K562 (cell line): ENCODE results near the gene OR6P1. TPM values are rescaled to one million over a fixed set of nuclear protein-coding genes. Genes with fewer than 3 reads are reported as not detected.

Experiments
- ATAC-seq: fragments of 200-7000 bp; cut with Tn5 transposase; 3 replicates; pipeline ENCODE4 v1.9.1; 2020; ENCODE audit warnings: moderate library complexity
- BruUV-seq: library from RNA; stranded (reverse); fragments of 400-500 nt; replicated peaks from 2 replicates; lab custom pipeline; 2021; lab: Mats Ljungman, UMichigan
- CTCF ChIA-PET: fragments of 300-600 bp; formaldehyde crosslinking; extraction: SDS; loops from one replicate; lab custom pipeline; 2021; ENCODE audit warnings: low intra/inter-chr PET ratio; lab: Yijun Ruan, JAX
- POLR2A ChIA-PET: fragments of 300-600, 350-650 bp; sonication (Branson Sonifier 250); formaldehyde crosslinking; extraction: SDS; loops from one replicate; lab custom pipeline; 2021; ENCODE audit warnings: antibody characterized with exemption, inconsistent platforms; lab: Yijun Ruan, JAX
- DNase-seq, 4 experiments: peaks; one replicate each; pipeline versions ENCODE4 v3.0.0 to v3.0.0-alpha.2; 2011 to 2018; ENCODE audit warnings: low spot score in 3 of 4, mixed read lengths in 3 of 4; ENCODE audit errors: extremely low read depth in 1 of 4
- FAIRE-seq: peaks from 2 replicates; lab custom pipeline; 2011; peaks lifted over from hg19 to GRCh38; lab: Jason Lieb, UNC
- H2AFZ ChIP-seq: 2 replicates; pipeline ENCODE4 v1.6.0; 2011; ENCODE audit warnings: low read depth, low read length, control low read depth, inconsistent platforms
- H3K27ac ChIP-seq: fragments of 200-600 bp; 3 replicates; pipeline ENCODE4 v1.8.0; 2011; ENCODE audit warnings: low read depth, mild to moderate bottlenecking, control low read depth, inconsistent platforms, low read length, moderate library complexity, mixed read lengths; ENCODE audit errors: extremely low read depth
- H3K27me3 ChIP-seq, 2 experiments: fragments of 300-600 bp in 1 of 2; 2 replicates in 1 of 2; 3 replicates in 1 of 2; pipeline versions ENCODE4 v1.6.0 to v1.8.0; 2011; ENCODE audit warnings: inconsistent platforms in 2 of 2, low read length in 2 of 2, mild to moderate bottlenecking in 1 of 2, mixed read lengths in 1 of 2, moderate library complexity in 1 of 2; ENCODE audit not compliant: control insufficient read depth in 2 of 2, insufficient read depth in 2 of 2
- H3K36me3 ChIP-seq: fragments of 300-600 bp; 3 replicates; pipeline ENCODE4 v1.8.0; 2011; ENCODE audit warnings: mild to moderate bottlenecking, low read length, inconsistent platforms; ENCODE audit not compliant: control insufficient read depth, insufficient read depth
- H3K4me1 ChIP-seq, 2 experiments: fragments of 200-600 bp in 1 of 2; replicated peaks in 1 of 2; 2 replicates in 1 of 2; 3 replicates in 1 of 2; pipeline versions ENCODE4 v1.5.1 to v1.8.0; 2011; ENCODE audit warnings: inconsistent platforms in 2 of 2, low read length in 2 of 2, mild to moderate bottlenecking in 1 of 2, mixed read lengths in 1 of 2, moderate library complexity in 1 of 2; ENCODE audit not compliant: control insufficient read depth in 2 of 2, insufficient read depth in 2 of 2
- H3K4me2 ChIP-seq: 2 replicates; pipeline ENCODE4 v1.6.1; 2011; ENCODE audit warnings: low read length, control low read depth, inconsistent platforms, mixed read lengths; ENCODE audit not compliant: insufficient read depth
- H3K4me3 ChIP-seq: fragments of 200-600 bp; sonication (generic), shearing (Covaris generic); 2 replicates; pipeline ENCODE4 v1.5.1; 2016; ENCODE audit warnings: control low read depth, inconsistent platforms
- H3K79me2 ChIP-seq: fragments of 200-600 bp; 3 replicates; pipeline ENCODE4 v1.8.0; 2011; ENCODE audit warnings: low read length, inconsistent platforms; ENCODE audit not compliant: control insufficient read depth, insufficient read depth
- H3K9ac ChIP-seq, 2 experiments: 2 replicates each; pipeline versions ENCODE4 v1.6.0 to v1.6.1; 2011; ENCODE audit warnings: low read depth in 2 of 2, low read length in 2 of 2, control low read depth in 1 of 2, inconsistent platforms in 1 of 2, mild to moderate bottlenecking in 1 of 2, mixed read lengths in 1 of 2; ENCODE audit not compliant: insufficient read depth in 1 of 2
- H3K9me1 ChIP-seq: one replicate; pipeline ENCODE4 v1.6.0; 2011; ENCODE audit warnings: inconsistent platforms, mild to moderate bottlenecking, low read length, moderate library complexity; ENCODE audit not compliant: control insufficient read depth, insufficient read depth
- H3K9me3 ChIP-seq: replicated peaks from 2 replicates; pipeline ENCODE4 v1.5.1; 2011; ENCODE audit warnings: low read depth, low read length, inconsistent platforms; ENCODE audit not compliant: control insufficient read depth, insufficient read depth
- H4K20me1 ChIP-seq: replicated peaks from 2 replicates; pipeline ENCODE4 v1.6.1; 2011; ENCODE audit warnings: low read length, inconsistent platforms, mixed read lengths; ENCODE audit not compliant: control insufficient read depth, insufficient read depth
- BCLAF1 ChIP-seq, 2 experiments: fragments of 450-650 bp in 1 of 2; IDR thresholded peaks; 2 replicates each; pipeline ENCODE4 v1.6.1; 2011 to 2017; ENCODE audit warnings: low read depth in 2 of 2, antibody characterized with exemption in 1 of 2, borderline replicate concordance in 1 of 2, low read length in 1 of 2, mild to moderate bottlenecking in 1 of 2, mixed read lengths in 1 of 2; ENCODE audit not compliant: control insufficient read depth in 1 of 2
- C11orf30 ChIP-seq: fragments of 450-650 bp; IDR thresholded peaks from 2 replicates; pipeline ENCODE4 v1.6.1; 2016; ENCODE audit warnings: low read depth, mild to moderate bottlenecking
- CEBPB ChIP-seq: fragments of 450-650 bp; IDR thresholded peaks from 2 replicates; pipeline ENCODE4 v1.6.1; 2016; ENCODE audit warnings: missing genetic modification characterization, missing compliant biosample characterization
- ETV1 ChIP-seq: fragments of 450-650 bp; conservative IDR thresholded peaks from 2 replicates; pipeline ENCODE4 v1.6.1; 2016; ENCODE audit warnings: missing genetic modification characterization, control low read depth, low read depth, missing compliant biosample characterization
- HCFC1 ChIP-seq: IDR thresholded peaks from 2 replicates; pipeline ENCODE4 v1.6.1; 2012; ENCODE audit warnings: low read depth, low read length, improper control_type of control experiment
- MTA3 ChIP-seq: fragments of 450-650 bp; formaldehyde crosslinking; IDR thresholded peaks from 2 replicates; pipeline ENCODE4 v1.6.1; 2017; ENCODE audit warnings: mild to moderate bottlenecking, borderline replicate concordance
- NR2F6 ChIP-seq: fragments of 450-650 bp; formaldehyde crosslinking; IDR thresholded peaks from 2 replicates; pipeline ENCODE4 v1.4.0; 2020; ENCODE audit warnings: mild to moderate bottlenecking
- NRF1 ChIP-seq, 2 experiments: fragments of 450-650 bp; IDR thresholded peaks in 1 of 2; conservative IDR thresholded peaks in 1 of 2; 2 replicates each; pipeline ENCODE4 v1.6.1; 2014; ENCODE audit warnings: mild to moderate bottlenecking in 2 of 2
- SIRT6 ChIP-seq: IDR thresholded peaks from one replicate; pipeline ENCODE4 v1.6.1; 2012; ENCODE audit warnings: low read depth, mild to moderate bottlenecking, control low read depth, inconsistent platforms, low read length, moderate library complexity
- SIX5 ChIP-seq, 2 experiments: IDR thresholded peaks; 2 replicates each; pipeline ENCODE4 v1.6.1; 2011; ENCODE audit warnings: low read length in 2 of 2, borderline replicate concordance in 1 of 2, low read depth in 1 of 2, mild to moderate bottlenecking in 1 of 2, moderate library complexity in 1 of 2; ENCODE audit not compliant: insufficient read depth in 1 of 2
- SRSF7 ChIP-seq: fragments of 200-400 bp; formaldehyde crosslinking; optimal IDR thresholded peaks from 2 replicates; pipeline ENCODE3; 2017; ENCODE audit warnings: mild to moderate bottlenecking, low read depth, low read length
- TCF3 ChIP-seq: sonication (generic); formaldehyde crosslinking; IDR thresholded peaks from 2 replicates; pipeline ENCODE4 v1.4.0; 2020; ENCODE audit warnings: mild to moderate bottlenecking, missing genetic modification reagents
- THAP12 ChIP-seq: fragments of 250-450 bp; sonication (Bioruptor Pico); IDR thresholded peaks from 2 replicates; pipeline ENCODE4 v1.9.0; 2021; ENCODE audit warnings: mild to moderate bottlenecking, inconsistent platforms
- WHSC1 ChIP-seq: IDR thresholded peaks from one replicate; pipeline ENCODE4 v1.6.1; 2012; ENCODE audit warnings: low read length, control low read depth, inconsistent platforms
- ZBTB5 ChIP-seq: fragments of 450-650 bp; IDR thresholded peaks from 2 replicates; pipeline ENCODE4 v1.6.1; 2017; ENCODE audit warnings: antibody characterized with exemption
- ZNF133 ChIP-seq: fragments of 250-450 bp; sonication (Bioruptor Pico); IDR thresholded peaks from 2 replicates; pipeline ENCODE4 v1.4.0; 2020; ENCODE audit warnings: mild to moderate bottlenecking
- WGBS: fragments of 100-300 bp; shearing (Covaris generic); methylation state at CpG from one replicate; pipeline ENCODE4 v1.1.6; 2016; ENCODE audit warnings: low coverage, mixed read lengths; ENCODE audit not compliant: insufficient coverage; ENCODE audit errors: missing lambda C conversion rate; 5-methylcytosine and 5-hydroxymethylcytosine counted together
- in situ Hi-C: fragments of 300-500 bp; cut with MboI; formaldehyde crosslinking; loops from 4 replicates; pipeline ENCODE4 v1.15.0; 2018; ENCODE audit warnings: inconsistent platforms, mixed read lengths
- intact Hi-C: fragments of 100-400 bp; cut with micrococcal nuclease; formaldehyde crosslinking; loops from 2 replicates; pipeline ENCODE4 v1.14.2; 2022
- polyA plus RNA-seq, 8 experiments: library from polyadenylated mRNA; depleted of rRNA in 4 of 8; stranded (reverse) in 5 of 8; unstranded in 3 of 8; fragments of >200 nt; fragmentation: Nextera tagmentation in 2 of 8; fragmentation: Illumina TruSeq in 1 of 8; extraction: Ambion mirVana in 2 of 8; extraction: Trizol in 1 of 8; gene quantifications; 2 replicates each; pipeline versions ENCODE4 v1.2.1 to v1.2.3, GENCODE V29; 2011 to 2014; ENCODE audit warnings: inconsistent platforms in 1 of 8, missing spikeins in 1 of 8
- total RNA-seq, 7 experiments: library from RNA; depleted of rRNA in 6 of 7; stranded (reverse); fragments of >200 nt in 6 of 7; fragmentation: Illumina TruSeq in 2 of 7; extraction: Trizol in 2 of 7; gene quantifications; 2 replicates each; pipeline versions ENCODE4 v1.2.1 to v1.2.3, GENCODE V29; 2011 to 2021; ENCODE audit warnings: low replicate concordance in 1 of 7

OR6P1 gene
- total and polyA plus RNA-seq, 9 of the 15 experiments (the other 6 are each of a cell fraction or from before 2014, with no cell fraction given) = not detected

DNA sequence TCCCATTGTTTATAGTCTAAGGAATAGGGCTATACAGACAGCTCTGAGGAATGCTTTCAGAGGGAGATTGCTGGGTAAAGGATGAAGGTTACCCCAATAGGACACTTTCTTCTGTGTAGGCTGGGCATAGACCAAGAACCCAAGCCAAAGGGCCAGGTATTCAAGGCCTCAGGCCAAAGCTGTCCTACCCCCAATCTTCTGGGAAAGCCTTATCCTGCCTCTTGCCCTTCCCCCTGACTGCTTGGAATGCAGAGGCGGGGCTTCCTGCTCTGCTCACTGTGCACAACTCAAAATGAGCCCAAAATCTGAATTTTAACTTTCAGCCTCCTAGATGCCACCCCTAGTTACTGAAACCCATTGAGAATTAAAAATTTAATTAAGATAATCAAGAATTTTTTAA, 36.9 kb upstream of the OR6P1 start:
- H3K4me3 ChIP-seq = no peak overlapping the region
- H3K27me3 ChIP-seq = no peaks in the 10 kb centered on the region
- no peak overlapping the region for H3K27ac ChIP-seq
- FAIRE-seq (no peak), ATAC-seq (peak; percentile 24; the same call in 2 of the 3 replicates), DNase-seq (no peak)
- peaks cover 14% of the 10 kb centered on the region for H3K36me3 ChIP-seq
- H3K4me2 ChIP-seq = no peak overlapping the region
- ChIA-PET CTCF (no interaction called here), POLR2A (interaction anchor here (1.0 to 1.5 kb wide), 2 partner anchors 13 to 29 kb away, joined by 3 to 7 read pairs; no protein-coding TSS in a partner anchor)
- H3K9me1 ChIP-seq = no peaks in the 10 kb centered on the region
- H2AFZ ChIP-seq = no peak overlapping the region
- no peaks in the 10 kb centered on the region for H3K4me1 ChIP-seq
- no peaks in the 10 kb centered on the region for H3K79me2 ChIP-seq
- no peaks in the 10 kb centered on the region for H4K20me1 ChIP-seq
- intact Hi-C loops = no loop called here
- 29% methylated on average over 1 of the region's 1 CpG for WGBS
- BruUV-seq = no TSS peak
- H3K9me3 ChIP-seq = no peaks in the 10 kb centered on the region
- H3K9ac ChIP-seq = no peak overlapping the region
- in situ Hi-C loops = no loop called here
- TF ChIP-seq ZBTB5 (no peak), SIRT6 (no peak), HCFC1 (no peak), BCLAF1 (IDR thresholded peaks at IDR 0.05; ENCODE audit: borderline replicate concordance in 1 of 2, control insufficient read depth in 1 of 2, low read depth in 2 of 2, low read length in 1 of 2) (no peak), THAP12 (CRISPR knock-in tag) (no peak), NRF1 (conservative IDR thresholded peaks at IDR 0.05 in 1 of 2, IDR thresholded peaks at IDR 0.05 in 1 of 2) (no peak), C11orf30 (no peak), SRSF7 (no peak), MTA3 (no peak), ZNF133 (no peak), CEBPB (no peak), TCF3 (no peak), SIX5 (IDR thresholded peaks at IDR 0.05; ENCODE audit: borderline replicate concordance in 1 of 2, insufficient read depth in 1 of 2, low read depth in 1 of 2, low read length in 2 of 2) (no peak), ETV1 (tag) (no peak), NR2F6 (CRISPR knock-in tag) (no peak), WHSC1 (no peak)
